Activated CD4-positive, alpha-beta memory T cell treated with anti-CD3 and anti-CD28 coated beads for 36 hours (primary cell): Measurements from ENCODE around the gene MTERF4. TPM values are rescaled to one million over a fixed set of nuclear protein-coding genes. Genes with fewer than 3 reads are reported as not detected.

Experiments
- CTCF ChIA-PET: fragments of 350-600 bp; sonication (Branson Sonifier 250); formaldehyde crosslinking; loops from one replicate; lab custom pipeline; 2021; ENCODE audit warnings: antibody characterized with exemption, inconsistent platforms; lab: Charles Lee
- POLR2A ChIA-PET: fragments of 350-600 bp; sonication (Branson Sonifier 250); formaldehyde crosslinking; loops from one replicate; lab custom pipeline; 2021; ENCODE audit warnings: antibody characterized with exemption; lab: Charles Lee
- DNase-seq: peaks from one replicate; pipeline ENCODE4 v3.0.0-alpha.2; 2020
- H3K27ac Mint-ChIP-seq: one replicate; pipeline ENCODE4 v1.8.0; 2021; ENCODE audit warnings: mixed read lengths
- H3K27me3 Mint-ChIP-seq: one replicate; pipeline ENCODE4 v1.8.0; 2021; ENCODE audit warnings: mixed read lengths
- H3K36me3 Mint-ChIP-seq: one replicate; pipeline ENCODE4 v1.8.0; 2021; ENCODE audit warnings: mixed read lengths
- H3K4me1 Mint-ChIP-seq: one replicate; pipeline ENCODE4 v1.8.0; 2021; ENCODE audit warnings: low read depth, mixed read lengths
- H3K4me3 Mint-ChIP-seq: one replicate; pipeline ENCODE4 v1.8.0; 2021; ENCODE audit warnings: mild to moderate bottlenecking, mixed read lengths
- H3K9me3 Mint-ChIP-seq: one replicate; pipeline ENCODE4 v1.8.0; 2021; ENCODE audit warnings: mixed read lengths
- intact Hi-C: fragments of 100-400 bp; cut with micrococcal nuclease; formaldehyde crosslinking; loops from one replicate; pipeline ENCODE4 v1.15.1; 2023
- total RNA-seq, 2 experiments: library from RNA; stranded (reverse); gene quantifications; one replicate each; pipeline ENCODE4 v1.2.3, GENCODE V29; 2021

The MTERF4 gene, protein sequence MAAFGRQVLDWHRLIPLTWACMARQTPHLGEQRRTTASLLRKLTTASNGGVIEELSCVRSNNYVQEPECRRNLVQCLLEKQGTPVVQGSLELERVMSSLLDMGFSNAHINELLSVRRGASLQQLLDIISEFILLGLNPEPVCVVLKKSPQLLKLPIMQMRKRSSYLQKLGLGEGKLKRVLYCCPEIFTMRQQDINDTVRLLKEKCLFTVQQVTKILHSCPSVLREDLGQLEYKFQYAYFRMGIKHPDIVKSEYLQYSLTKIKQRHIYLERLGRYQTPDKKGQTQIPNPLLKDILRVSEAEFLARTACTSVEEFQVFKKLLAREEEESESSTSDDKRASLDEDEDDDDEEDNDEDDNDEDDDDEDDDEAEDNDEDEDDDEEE
- 10 to 100 TPM; 43.9 to 46.0 TPM for total RNA-seq

DNA sequence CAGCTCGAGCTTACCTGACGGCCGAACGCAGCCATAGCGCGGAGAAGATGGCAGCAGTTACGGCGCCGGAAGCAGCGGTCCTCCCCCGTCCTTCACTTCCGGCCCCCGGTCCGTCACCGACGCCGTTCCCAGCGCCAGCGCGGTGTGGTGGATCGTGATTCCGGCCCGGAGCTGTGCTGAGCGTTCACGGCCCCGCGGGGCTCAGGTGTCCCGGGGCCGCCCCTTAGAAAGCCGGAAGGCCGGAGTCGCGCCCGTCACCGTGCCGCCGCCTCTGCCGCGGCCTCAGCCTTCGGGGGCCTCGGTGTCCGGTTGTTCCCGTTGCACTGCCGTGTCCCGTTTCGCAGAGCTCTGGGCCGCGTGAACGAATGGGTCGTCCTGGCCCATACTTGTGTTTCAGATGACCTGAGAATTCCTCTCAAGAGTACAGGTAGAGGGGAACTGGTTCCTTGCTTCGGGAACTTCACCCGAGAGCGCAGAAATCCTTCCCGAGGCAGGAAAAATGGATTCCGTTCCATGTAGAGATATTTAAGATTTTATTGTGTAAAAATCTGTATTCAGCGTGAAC lies at the start of gene MTERF4:
MTERF4 (minus strand) TSS at position 49 of the 565 bp plus-strand sequence; CDS start at position 35, 14 bp downstream.
- no peaks in the 10 kb centered on the region for H3K9me3 Mint-ChIP-seq
- no peaks in the 10 kb centered on the region for H3K27me3 Mint-ChIP-seq
- ChIA-PET POLR2A (interaction anchor here (1.0 to 4.2 kb wide), 5 partner anchors 8 to 51 kb away, joined by 3 to 28 read pairs (median 5); partner anchors contain the start of genes PASK and PPP1R7), CTCF (interaction anchor here (0.5 to 2.3 kb wide), 3 partner anchors 10 to 456 kb away, joined by 4 to 7 read pairs (median 4); no protein-coding TSS in a partner anchor)
- H3K36me3 Mint-ChIP-seq: peaks cover 30% of the 10 kb centered on the region
- peaks cover 61% of the 10 kb centered on the region for H3K4me1 Mint-ChIP-seq
- peak within 1 kb of the TSS; percentile 95 for H3K27ac Mint-ChIP-seq
- intact Hi-C loops: loop anchor here (1.0 to 5.0 kb wide), 3 partner anchors 10 to 535 kb away; partner anchors contain the start of genes PASK and RNPEPL1
- peak within 1 kb of the TSS; percentile 91 for H3K4me3 Mint-ChIP-seq
- peak; percentile 93 for DNase-seq

DNA sequence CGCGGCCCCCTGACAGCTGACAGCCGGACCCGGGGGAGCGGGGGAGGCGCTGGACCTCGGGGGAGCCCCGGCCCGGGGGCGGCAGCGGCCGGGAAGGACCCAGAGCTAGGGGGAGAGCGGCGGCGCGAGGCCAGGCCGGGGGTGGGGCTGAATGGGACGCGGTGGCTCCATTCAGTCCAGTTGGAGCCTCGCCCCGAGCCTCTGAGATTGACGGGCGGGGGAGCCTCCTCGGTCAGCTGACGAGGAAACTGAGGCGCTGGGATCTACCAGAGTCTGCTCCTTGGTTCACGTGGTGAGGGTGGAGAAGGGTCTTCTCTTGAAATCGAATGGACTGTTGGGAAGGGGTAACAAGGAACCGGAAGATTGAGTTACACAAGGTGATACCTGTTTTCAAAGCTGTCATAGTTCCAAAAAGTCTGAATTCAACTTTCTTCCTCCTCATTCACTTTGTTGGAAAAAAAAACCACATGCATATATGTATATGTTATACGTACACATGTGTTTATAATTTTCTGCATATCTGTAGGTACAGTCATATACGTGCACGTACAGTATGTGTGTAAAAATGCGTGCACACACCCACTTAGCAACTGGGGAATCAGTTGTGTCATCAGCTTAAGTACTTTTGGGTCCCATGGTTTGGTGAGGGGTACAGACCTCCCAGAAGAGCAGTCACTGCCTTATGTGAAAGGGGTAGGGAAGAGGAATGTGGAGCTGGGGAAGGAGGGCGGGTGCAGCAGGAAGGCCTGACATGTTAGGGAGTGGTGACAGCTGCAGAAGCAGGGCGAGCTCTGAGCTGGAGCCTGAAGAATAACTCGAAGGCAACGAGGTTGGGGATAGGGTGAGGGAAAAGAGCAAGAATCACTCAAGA lies 48.8 kb upstream of the MTERF4 start:
- Mint-ChIP-seq H3K27me3 (no peaks in the 10 kb centered on the region), H3K4me3 (peak overlapping the region; percentile 93), H3K4me1 (peaks cover 59% of the 10 kb centered on the region), H3K36me3 (peaks cover 11% of the 10 kb centered on the region), H3K27ac (peak overlapping the region; percentile 86), H3K9me3 (no peaks in the 10 kb centered on the region)
- CTCF ChIA-PET: interaction anchor here (0.9 to 3.6 kb wide), 4 partner anchors 55 to 74 kb away, joined by 3 to 30 read pairs (median 5); no protein-coding TSS in a partner anchor
- POLR2A ChIA-PET: interaction anchor here (0.8 to 4.4 kb wide), 7 partner anchors 34 to 526 kb away, joined by 3 to 28 read pairs (median 3); partner anchors contain the start of genes GPR35, MTERF4 and SEPTIN2
- intact Hi-C loops: loop anchor here (1.0 to 5.0 kb wide), 5 partner anchors 29 to 584 kb away; partner anchors contain the start of genes HDLBP, RNPEPL1 and SEPTIN2
- DNase-seq: no peak

DNA sequence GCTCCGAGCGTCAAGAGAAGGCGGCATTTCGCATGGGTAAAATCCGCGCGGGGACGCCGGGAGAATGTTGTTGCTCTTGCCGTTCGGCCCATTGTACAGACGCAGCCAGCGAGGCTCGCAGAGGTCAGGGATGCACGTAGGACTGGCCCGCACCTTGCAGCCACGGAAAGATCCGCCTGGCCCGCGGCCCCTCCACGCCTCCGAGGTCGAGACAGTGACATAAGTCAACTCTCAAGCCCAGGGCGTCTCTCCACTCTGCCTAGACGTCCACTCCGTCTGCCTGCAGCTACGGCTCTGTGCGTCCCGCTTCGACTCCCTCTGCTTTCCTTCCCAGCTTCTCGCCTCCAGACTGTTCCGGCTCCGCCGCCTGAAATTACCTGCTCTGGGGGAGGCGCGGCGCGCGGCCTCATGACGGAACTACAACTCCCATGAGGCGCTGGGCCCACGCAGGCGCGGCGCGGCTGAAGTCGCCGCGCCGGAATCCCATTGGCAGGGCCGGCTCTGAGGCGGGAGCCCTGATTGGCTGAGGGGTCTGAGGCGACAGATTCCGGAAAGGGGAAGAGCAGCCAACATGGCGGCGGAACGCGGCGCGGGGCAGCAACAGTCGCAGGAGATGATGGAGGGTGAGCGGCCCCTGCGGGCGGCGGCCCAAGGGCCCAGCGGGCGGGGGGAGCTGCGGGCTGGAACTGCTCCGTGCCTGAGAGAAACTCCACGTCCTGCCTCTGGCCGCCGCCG lies 48.0 kb upstream of the MTERF4 start, which contains the start of gene PPP1R7:
PPP1R7 (plus strand) TSS at position 543 of the 735 bp plus-strand sequence; CDS start at position 572, 29 bp downstream.
- CTCF ChIA-PET: interaction anchor here (0.8 to 3.6 kb wide), 8 partner anchors 8 to 487 kb away, joined by 3 to 30 read pairs (median 4); partner anchors contain the start of gene ATG4B
- peaks cover 56% of the 10 kb centered on the region for H3K4me1 Mint-ChIP-seq

DNA sequence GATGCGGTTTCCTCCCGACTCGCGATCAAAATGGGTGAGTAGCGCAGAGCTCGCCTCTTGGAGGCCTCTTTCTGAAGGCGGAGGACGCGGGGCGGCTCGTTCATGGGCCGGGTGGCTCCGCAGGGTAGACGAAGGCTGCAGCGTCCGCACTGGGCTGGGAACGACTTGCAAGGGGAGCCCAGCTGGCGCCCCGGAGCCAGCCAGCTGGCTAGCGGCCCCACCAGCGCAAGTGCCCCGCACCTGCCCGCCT lies 47.5 kb upstream of the MTERF4 start:
- intact Hi-C loops: loop anchor here (2.0 to 5.0 kb wide), 5 partner anchors 23 to 358 kb away; partner anchors contain the start of genes MTERF4 and STK25
- peaks cover 51% of the 10 kb centered on the region for H3K4me1 Mint-ChIP-seq
- peaks cover 9% of the 10 kb centered on the region for H3K36me3 Mint-ChIP-seq
- peak overlapping the region; percentile 86 for H3K27ac Mint-ChIP-seq
- no peak for DNase-seq
- POLR2A ChIA-PET: interaction anchor here (0.6 to 4.4 kb wide), 13 partner anchors 11 to 589 kb away, joined by 3 to 28 read pairs (median 3); partner anchors contain the start of genes DUSP28 and MTERF4
- H3K4me3 Mint-ChIP-seq: peak overlapping the region; percentile 93
- CTCF ChIA-PET: interaction anchor here (0.8 to 3.6 kb wide), 6 partner anchors 8 to 488 kb away, joined by 3 to 30 read pairs (median 4); partner anchors contain the start of gene ATG4B
- no peaks in the 10 kb centered on the region for H3K9me3 Mint-ChIP-seq
- H3K27me3 Mint-ChIP-seq: no peaks in the 10 kb centered on the region

More for the DNA sequence above, 48.0 kb upstream of the MTERF4 start, which contains the start of gene PPP1R7:
- Mint-ChIP-seq H3K4me3 (peak within 1 kb of the TSS; percentile 93), H3K27ac (peak within 1 kb of the TSS; percentile 86), H3K36me3 (peaks cover 9% of the 10 kb centered on the region), H3K9me3 (no peaks in the 10 kb centered on the region), H3K27me3 (no peaks in the 10 kb centered on the region)
- intact Hi-C loops: loop anchor here (1.0 to 5.0 kb wide), 10 partner anchors 23 to 583 kb away; partner anchors contain the start of genes HDLBP, MTERF4, RNPEPL1 and SEPTIN2
- POLR2A ChIA-PET: interaction anchor here (0.6 to 4.4 kb wide), 14 partner anchors 12 to 589 kb away, joined by 3 to 28 read pairs (median 3); partner anchors contain the start of genes DUSP28 and MTERF4
- DNase-seq: peak; percentile 98

DNA sequence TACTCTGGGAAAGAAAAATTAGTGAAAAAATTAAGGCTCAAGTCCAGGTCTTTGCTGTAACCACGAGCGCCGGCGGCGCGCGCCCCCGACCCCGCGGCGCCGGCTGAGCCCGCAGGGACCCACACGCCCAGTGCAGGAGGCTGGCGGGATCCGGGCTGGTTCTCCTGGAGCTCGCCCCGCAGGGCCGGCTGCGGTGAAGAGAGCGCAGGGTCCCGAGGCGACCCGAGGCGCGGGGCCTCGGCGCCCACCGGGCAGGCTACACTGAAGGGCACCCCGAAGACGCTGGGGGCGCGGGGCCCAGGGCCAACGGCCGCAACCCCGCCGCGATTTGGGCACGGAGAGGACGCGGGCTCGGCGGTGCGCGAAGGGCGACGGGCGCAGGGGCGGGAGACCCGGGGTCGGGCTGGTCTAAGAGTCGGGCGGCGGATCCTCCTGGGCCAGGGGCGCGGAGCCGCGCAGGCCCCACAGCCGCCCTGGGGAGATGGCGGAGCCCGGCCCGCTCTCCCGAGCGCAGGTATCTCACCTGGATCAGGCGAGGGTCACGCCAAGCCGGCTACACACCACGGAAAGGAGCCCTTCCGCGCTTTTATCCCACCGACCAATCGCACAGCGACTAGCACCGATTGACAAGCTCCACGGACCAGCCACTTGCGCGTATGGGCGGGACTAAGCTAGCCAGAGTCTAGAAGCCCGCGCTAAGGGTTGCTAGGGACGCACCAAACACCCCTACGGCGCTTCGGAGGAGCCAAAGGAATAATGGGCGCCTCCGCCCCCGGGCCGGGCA lies 47.0 kb upstream of the MTERF4 start, which contains the start of gene PASK:
PASK (minus strand) TSS at position 582 of the 784 bp plus-strand sequence. CDS start 6,440 bp downstream, outside the sequence.
- Mint-ChIP-seq H3K27ac (peak within 1 kb of the TSS; percentile 86), H3K9me3 (no peaks in the 10 kb centered on the region), H3K36me3 (peaks cover 9% of the 10 kb centered on the region), H3K27me3 (no peaks in the 10 kb centered on the region), H3K4me1 (peaks cover 50% of the 10 kb centered on the region), H3K4me3 (peak within 1 kb of the TSS; percentile 93)
- ChIA-PET POLR2A (interaction anchor here (0.7 to 4.4 kb wide), 12 partner anchors 11 to 588 kb away, joined by 3 to 28 read pairs (median 3); partner anchors contain the start of genes DUSP28 and MTERF4), CTCF (interaction anchor here (0.8 to 3.6 kb wide), 6 partner anchors 9 to 488 kb away, joined by 3 to 30 read pairs (median 4); partner anchors contain the start of gene ATG4B)
- peak; percentile 97 for DNase-seq
- intact Hi-C loops: loop anchor here (2.0 to 5.0 kb wide), 5 partner anchors 22 to 358 kb away; partner anchors contain the start of genes MTERF4 and STK25

DNA sequence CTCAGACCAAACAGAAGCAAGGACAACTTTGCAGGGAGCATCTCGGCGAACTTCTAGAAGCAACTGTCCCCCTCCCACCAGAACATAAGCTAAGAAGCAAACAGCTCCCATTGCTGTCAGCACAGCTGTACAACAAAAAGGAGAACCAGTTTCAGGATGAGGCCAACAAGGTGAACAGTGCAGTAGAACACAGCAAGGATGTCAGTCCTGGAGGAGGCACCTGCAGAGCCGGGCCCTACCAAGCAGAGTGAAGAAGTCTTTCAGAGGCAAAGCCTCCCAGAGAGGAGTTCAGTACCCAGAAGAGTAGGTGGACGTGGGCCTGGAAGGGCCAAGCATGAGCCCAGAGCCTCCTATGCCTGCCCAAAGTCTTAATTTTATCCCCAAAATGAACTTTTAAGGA lies 46.2 kb upstream of the MTERF4 start:
- Mint-ChIP-seq H3K27ac (peak overlapping the region; percentile 24), H3K4me1 (peaks cover 43% of the 10 kb centered on the region), H3K36me3 (peaks cover 6% of the 10 kb centered on the region), H3K9me3 (no peaks in the 10 kb centered on the region), H3K4me3 (peak overlapping the region; percentile 93), H3K27me3 (no peaks in the 10 kb centered on the region)
- CTCF ChIA-PET: interaction anchor here (1.0 to 1.5 kb wide), 2 partner anchors 32 to 165 kb away, joined by 4 to 6 read pairs; no protein-coding TSS in a partner anchor
- DNase-seq: no peak
- intact Hi-C loops: loop anchor here (2.0 to 5.0 kb wide), 5 partner anchors 21 to 359 kb away; partner anchors contain the start of genes MTERF4 and STK25
- POLR2A ChIA-PET: interaction anchor here (1.5 to 4.4 kb wide), 3 partner anchors 20 to 47 kb away, joined by 3 to 28 read pairs (median 6); partner anchors contain the start of gene MTERF4

DNA sequence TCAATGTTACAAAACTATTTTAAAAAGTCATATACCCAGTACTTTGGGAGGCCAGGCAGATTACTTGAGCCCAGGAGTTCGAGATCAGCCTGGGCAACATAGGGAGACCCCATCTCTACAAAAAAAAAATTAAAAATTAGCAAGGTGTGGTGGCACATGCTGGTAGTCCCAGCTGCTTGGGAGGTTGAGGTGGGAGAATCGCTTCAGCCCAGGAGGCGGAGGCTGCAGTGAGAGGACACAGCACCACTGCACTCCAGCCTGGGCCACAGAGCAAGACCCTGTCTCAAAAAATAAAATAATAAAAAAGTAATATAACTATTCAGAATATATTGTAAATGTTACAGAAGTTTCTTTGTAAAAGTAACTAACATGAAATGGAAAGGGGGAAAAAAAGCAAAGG lies 45.2 kb upstream of the MTERF4 start:
- ChIA-PET CTCF (no interaction called here), POLR2A (no interaction called here)
- peaks cover 37% of the 10 kb centered on the region for H3K4me1 Mint-ChIP-seq
- H3K4me3 Mint-ChIP-seq: no peak overlapping the region
- no peak for DNase-seq
- H3K27me3 Mint-ChIP-seq: no peaks in the 10 kb centered on the region
- H3K36me3 Mint-ChIP-seq: peaks cover 8% of the 10 kb centered on the region
- H3K9me3 Mint-ChIP-seq: no peaks in the 10 kb centered on the region
- no peak overlapping the region for H3K27ac Mint-ChIP-seq
- intact Hi-C loops: loop anchor here (5.0 kb wide), 2 partner anchors 235 to 360 kb away; partner anchors contain the start of gene STK25

DNA sequence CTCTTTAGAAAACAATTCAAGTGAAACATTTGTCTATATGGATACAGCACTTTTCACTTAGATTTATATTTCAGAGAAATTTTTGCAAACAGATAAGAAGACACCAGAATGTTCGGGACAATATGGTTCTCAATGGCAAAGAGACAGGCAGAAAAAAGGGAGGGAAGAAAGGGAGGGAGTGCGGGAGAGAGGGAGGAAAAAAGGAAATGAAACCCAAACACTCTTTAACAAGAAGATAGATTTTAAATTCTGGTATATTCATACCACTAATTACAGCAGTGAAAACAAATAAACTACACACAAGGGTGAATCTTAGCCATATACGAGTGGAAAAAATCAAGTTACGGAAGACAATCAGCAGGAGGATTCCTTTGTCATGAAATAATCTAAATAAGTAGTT lies 44.2 kb upstream of the MTERF4 start:
- ChIA-PET POLR2A (no interaction called here), CTCF (no interaction called here)
- no peaks in the 10 kb centered on the region for H3K9me3 Mint-ChIP-seq
- intact Hi-C loops: loop anchor here (5.0 kb wide), 2 partner anchors 234 to 361 kb away; partner anchors contain the start of gene STK25
- H3K27me3 Mint-ChIP-seq: no peaks in the 10 kb centered on the region
- H3K4me3 Mint-ChIP-seq: no peak overlapping the region
- no peak overlapping the region for H3K27ac Mint-ChIP-seq
- H3K36me3 Mint-ChIP-seq: peaks cover 12% of the 10 kb centered on the region
- peaks cover 26% of the 10 kb centered on the region for H3K4me1 Mint-ChIP-seq
- DNase-seq: no peak

DNA sequence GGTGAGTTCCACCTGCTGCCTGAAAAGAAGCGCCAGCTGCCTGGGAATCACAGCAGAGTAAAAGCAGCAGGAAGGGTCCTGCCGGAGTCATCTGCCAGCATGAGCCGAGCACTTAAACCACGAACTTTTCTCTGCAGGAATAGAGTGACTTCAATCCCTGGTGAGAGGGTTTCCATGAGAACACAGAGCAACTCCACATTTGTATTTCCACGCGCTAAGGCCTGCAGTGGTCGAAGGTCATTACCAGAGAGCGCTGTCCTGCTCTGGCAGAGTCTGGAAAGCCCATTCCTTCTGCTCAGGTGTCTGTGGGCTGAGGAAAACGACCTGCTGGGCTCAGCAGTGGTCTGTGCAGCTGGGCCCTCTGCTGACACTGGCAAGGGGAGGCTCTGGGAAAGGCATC lies 40.5 kb upstream of the MTERF4 start:
- Mint-ChIP-seq H3K4me3 (no peak overlapping the region), H3K4me1 (peaks cover 11% of the 10 kb centered on the region), H3K36me3 (peaks cover 28% of the 10 kb centered on the region), H3K27me3 (no peaks in the 10 kb centered on the region), H3K9me3 (no peaks in the 10 kb centered on the region), H3K27ac (no peak overlapping the region)
- ChIA-PET POLR2A (no interaction called here), CTCF (no interaction called here)
- intact Hi-C loops: no loop called here
- no peak for DNase-seq
